Body of pancreas (tissue), 4 donors: Measurements from ENCODE around the gene LENG9. TPM values are rescaled to one million over a fixed set of nuclear protein-coding genes. Genes with fewer than 3 reads are reported as not detected.

Experiments
- ATAC-seq: fragments of 150-250 bp; one replicate; pipeline ENCODE4 v1.9.1; 2016
- DNase-seq, 4 donors: peaks; one replicate each; pipeline ENCODE4 v3.0.0-alpha.2; 2019
- H3K27ac ChIP-seq, 4 donors: fragments of 200-600 bp; sonication (generic); 1 replicate in 3 of 4; 2 replicates in 1 of 4; pipeline versions ENCODE4 v1.5.1 to v1.6.1; 2016 to 2019; ENCODE audit warnings: mild to moderate bottlenecking in 1 of 4, mixed read lengths in 1 of 4, moderate library complexity in 1 of 4
- H3K27me3 ChIP-seq, 2 donors: fragments of 200-600 bp; sonication (generic); one replicate each; pipeline ENCODE4 v1.6.0; 2016; ENCODE audit warnings: mild to moderate bottlenecking in 1 of 2
- H3K36me3 ChIP-seq, 2 donors: fragments of 200-600 bp; sonication (generic); replicated peaks in 1 of 2; 2 replicates each; pipeline ENCODE4 v1.5.1; 2016; ENCODE audit warnings: low read depth in 2 of 2; ENCODE audit not compliant: insufficient read depth in 1 of 2
- H3K4me1 ChIP-seq: fragments of 200-600 bp; sonication (generic); one replicate; pipeline ENCODE4 v1.6.0; 2016
- H3K4me3 ChIP-seq, 2 donors: fragments of 200-600 bp; sonication (generic); 1 replicate in 1 of 2; 2 replicates in 1 of 2; pipeline ENCODE4 v1.5.1; 2016 to 2019
- H3K9me3 ChIP-seq, 3 donors: fragments of 200-600 bp; sonication (generic); 1 replicate in 2 of 3; 2 replicates in 1 of 3; pipeline ENCODE4 v1.5.1; 2016
- CTCF ChIP-seq, 7 experiments: fragments of 450-650 bp in 4 of 7; fragments of 200-600 bp in 3 of 7; sonication (generic) in 3 of 7; IDR thresholded peaks; one replicate each; pipeline ENCODE4 v1.5.1; 2016 to 2019; ENCODE audit warnings: antibody characterized with exemption in 7 of 7
- POLR2A ChIP-seq, 3 donors: fragments of 450-650 bp; IDR thresholded peaks; one replicate each; pipeline ENCODE4 v1.6.1; 2016; ENCODE audit warnings: antibody characterized with exemption in 3 of 3, mild to moderate bottlenecking in 2 of 3
- WGBS, 2 donors: methylation state at CpG; one replicate each; pipeline ENCODE4 v1.1.5; 2017; 5-methylcytosine and 5-hydroxymethylcytosine counted together
- intact Hi-C: fragments of 100-400 bp; cut with DNase I; formaldehyde crosslinking; loops from one replicate; pipeline ENCODE4 v1.15.1; 2023
- total RNA-seq, 2 donors: library from RNA; depleted of rRNA; stranded (reverse); fragments of >200 nt; gene quantifications; one replicate each; pipeline ENCODE4 v1.1.0, GENCODE V29; 2016

Gene LENG9
- total RNA-seq, 2 donors from 2014 or later: 21.8 to 25.7 TPM

- no peaks in the 10 kb centered on the region for H3K9me3 ChIP-seq
Observed at GRCh38 chr19:54427586-54427985, 36.0 kb downstream of the LENG9 start.

GRCh38 chr19:54426291-54426931 is 37.2 kb downstream of the LENG9 start:
- Histone ChIP-seq H3K36me3 (no peaks in the 10 kb centered on the region), H3K4me1 (peaks cover 20% of the 10 kb centered on the region), H3K27me3 (no peaks in the 10 kb centered on the region), H3K9me3 (no peaks in the 10 kb centered on the region), H3K4me3 (no peak overlapping the region), H3K27ac (no peak overlapping the region)
- intact Hi-C loops: no loop called here
- WGBS, 2 donors: 53 to 58% methylated on average over 16 to 17 of the region's 17 CpGs
- DNase-seq: no peak
- no peak for ATAC-seq
- TF ChIP-seq POLR2A (IDR thresholded peaks at IDR 0.05) (no peak), CTCF (IDR thresholded peaks at IDR 0.05) (no peak)

More at GRCh38 chr19:54427586-54427985, 36.0 kb downstream of the LENG9 start:
- intact Hi-C loops: no loop called here
- TF ChIP-seq CTCF (IDR thresholded peaks at IDR 0.05) (no peak), POLR2A (IDR thresholded peaks at IDR 0.05) (no peak)
- ATAC-seq (no peak), DNase-seq (no peak)
- H3K27me3 ChIP-seq: no peaks in the 10 kb centered on the region
- H3K4me1 ChIP-seq: peaks cover 32% of the 10 kb centered on the region
- no peaks in the 10 kb centered on the region for H3K36me3 ChIP-seq
- H3K4me3 ChIP-seq: no peak overlapping the region
- H3K27ac ChIP-seq: no peak overlapping the region
- 82 to 89% methylated on average over 11 of the region's 11 CpGs for WGBS, 2 donors

- no peak overlapping the region for H3K4me3 ChIP-seq
- H3K9me3 ChIP-seq: no peaks in the 10 kb centered on the region
- ATAC-seq (no peak), DNase-seq (no peak)
- peaks cover 10% of the 10 kb centered on the region for H3K4me1 ChIP-seq
- no peaks in the 10 kb centered on the region for H3K36me3 ChIP-seq
- H3K27ac ChIP-seq: no peak overlapping the region
- no peaks in the 10 kb centered on the region for H3K27me3 ChIP-seq
- 52 to 62% methylated on average over 5 of the region's 5 CpGs for WGBS, 2 donors
- no peak for TF ChIP-seq POLR2A (IDR thresholded peaks at IDR 0.05)
- no peak for TF ChIP-seq CTCF (IDR thresholded peaks at IDR 0.05)
- intact Hi-C loops: no loop called here
Observed at GRCh38 chr19:54425382-54425723, 38.2 kb downstream of the LENG9 start.

GRCh38 chr19:54424660-54425381 is 38.8 kb downstream of the LENG9 start:
- DNase-seq: no peak
- intact Hi-C loops: no loop called here
- Histone ChIP-seq H3K27ac (no peak overlapping the region), H3K4me1 (peaks cover 8% of the 10 kb centered on the region), H3K4me3 (no peak overlapping the region), H3K9me3 (no peaks in the 10 kb centered on the region), H3K36me3 (no peaks in the 10 kb centered on the region), H3K27me3 (peaks cover 0 to 3% of the 10 kb centered on the region in 2 donors)
- ATAC-seq: no peak
- 81 to 86% methylated on average over 19 to 35 of the region's 36 CpGs for WGBS, 2 donors
- TF ChIP-seq CTCF (IDR thresholded peaks at IDR 0.05): no peak
- no peak for TF ChIP-seq POLR2A (IDR thresholded peaks at IDR 0.05)
